ENCODE data around the gene CAPN15.
"Not testable (repeated sequence)": the region's sequence is repeated elsewhere in the genome, so short reads cannot be mapped to it uniquely, and the experiment has no call there.

CAPN15 gene

GRCh38 chr16:595094-595528 lies 67.6 kb downstream of the CAPN15 start:
- DNase-seq = no peak

GRCh38 chr16:595942-596735 lies 68.6 kb downstream of the CAPN15 start:
- no peak for DNase-seq

GRCh38 chr16:596736-597060 lies 69.2 kb downstream of the CAPN15 start:
- no peak for DNase-seq

GRCh38 chr16:597655-598054 lies 70.1 kb downstream of the CAPN15 start:
- not testable (repeated sequence) for DNase-seq

GRCh38 chr16:598823-599739 lies 71.6 kb downstream of the CAPN15 start:
- no peak for DNase-seq

GRCh38 chr16:600781-601180 lies 73.3 kb downstream of the CAPN15 start:
- DNase-seq = no peak

GRCh38 chr16:603933-604332 lies 76.4 kb downstream of the CAPN15 start:
- DNase-seq = no peak
